ENCODE measurements around the gene GSK3B.

The GSK3B gene

DNA sequence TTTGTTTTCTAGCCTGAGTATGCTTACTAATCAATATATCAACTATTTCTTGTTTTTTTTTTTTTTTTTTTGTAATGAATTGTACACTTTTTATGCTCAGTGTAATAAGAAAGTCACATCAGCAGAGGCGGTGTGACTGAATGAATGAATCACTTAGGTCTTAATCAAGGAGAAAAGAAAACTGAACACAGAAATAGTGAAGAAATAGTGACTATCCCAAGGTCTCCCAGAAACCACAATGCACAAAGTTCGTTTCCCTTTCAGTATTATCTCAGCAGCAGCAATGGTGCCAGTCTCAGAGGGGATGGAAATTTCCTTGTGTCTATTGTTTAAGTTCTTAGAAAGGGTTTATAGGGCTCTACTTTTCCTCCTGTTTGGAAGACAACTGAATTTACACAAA, 231.6 kb downstream of the GSK3B start:
- DNase-seq (ENCODE audit: low spot score): no peak
- TF ChIP-seq, protein P1, sequence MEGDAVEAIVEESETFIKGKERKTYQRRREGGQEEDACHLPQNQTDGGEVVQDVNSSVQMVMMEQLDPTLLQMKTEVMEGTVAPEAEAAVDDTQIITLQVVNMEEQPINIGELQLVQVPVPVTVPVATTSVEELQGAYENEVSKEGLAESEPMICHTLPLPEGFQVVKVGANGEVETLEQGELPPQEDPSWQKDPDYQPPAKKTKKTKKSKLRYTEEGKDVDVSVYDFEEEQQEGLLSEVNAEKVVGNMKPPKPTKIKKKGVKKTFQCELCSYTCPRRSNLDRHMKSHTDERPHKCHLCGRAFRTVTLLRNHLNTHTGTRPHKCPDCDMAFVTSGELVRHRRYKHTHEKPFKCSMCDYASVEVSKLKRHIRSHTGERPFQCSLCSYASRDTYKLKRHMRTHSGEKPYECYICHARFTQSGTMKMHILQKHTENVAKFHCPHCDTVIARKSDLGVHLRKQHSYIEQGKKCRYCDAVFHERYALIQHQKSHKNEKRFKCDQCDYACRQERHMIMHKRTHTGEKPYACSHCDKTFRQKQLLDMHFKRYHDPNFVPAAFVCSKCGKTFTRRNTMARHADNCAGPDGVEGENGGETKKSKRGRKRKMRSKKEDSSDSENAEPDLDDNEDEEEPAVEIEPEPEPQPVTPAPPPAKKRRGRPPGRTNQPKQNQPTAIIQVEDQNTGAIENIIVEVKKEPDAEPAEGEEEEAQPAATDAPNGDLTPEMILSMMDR (IDR thresholded peaks at IDR 0.05; ENCODE audit: extremely low read depth, missing control alignments): no peak

DNA sequence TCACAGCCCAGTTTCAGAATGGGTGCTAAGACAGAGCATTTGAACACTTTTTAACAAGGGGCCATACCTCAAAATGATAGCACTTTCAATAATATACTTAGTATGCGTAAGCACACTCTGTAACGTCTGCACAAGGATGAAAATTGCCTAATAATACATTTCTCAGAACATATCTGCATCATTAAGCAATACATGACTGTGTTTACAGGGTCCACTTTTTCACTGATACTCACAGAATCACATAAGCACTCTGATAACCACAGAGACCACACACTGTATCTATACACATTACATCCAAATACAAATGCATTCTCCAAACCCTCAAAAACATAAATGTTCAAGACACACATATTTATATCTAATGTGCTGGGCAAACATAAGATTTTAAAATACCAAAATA, 232.6 kb downstream of the GSK3B start:
- TF ChIP-seq, protein P1 (IDR thresholded peaks at IDR 0.05; ENCODE audit: extremely low read depth, missing control alignments): no peak
- no peak for DNase-seq (ENCODE audit: low spot score)

DNA sequence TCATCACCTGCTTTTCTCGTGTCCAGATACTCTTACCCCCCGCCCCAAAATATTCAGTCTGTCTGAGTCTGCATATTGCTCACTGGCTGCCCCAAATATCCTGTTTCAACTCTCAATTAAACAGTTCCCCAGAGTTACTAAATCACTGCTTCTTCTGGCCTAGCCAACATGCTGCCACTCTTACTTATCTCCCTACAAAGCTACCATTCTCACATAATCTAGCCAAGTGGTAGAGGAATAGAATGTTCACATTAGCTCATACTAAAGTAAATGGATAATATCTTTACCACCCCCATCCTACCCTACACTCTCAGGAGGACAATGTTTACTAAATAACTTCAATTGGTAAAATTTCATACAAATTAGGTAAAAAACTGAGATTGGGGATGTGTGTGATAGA, 234.5 kb downstream of the GSK3B start:
- no peak for DNase-seq (ENCODE audit: low spot score)

DNA sequence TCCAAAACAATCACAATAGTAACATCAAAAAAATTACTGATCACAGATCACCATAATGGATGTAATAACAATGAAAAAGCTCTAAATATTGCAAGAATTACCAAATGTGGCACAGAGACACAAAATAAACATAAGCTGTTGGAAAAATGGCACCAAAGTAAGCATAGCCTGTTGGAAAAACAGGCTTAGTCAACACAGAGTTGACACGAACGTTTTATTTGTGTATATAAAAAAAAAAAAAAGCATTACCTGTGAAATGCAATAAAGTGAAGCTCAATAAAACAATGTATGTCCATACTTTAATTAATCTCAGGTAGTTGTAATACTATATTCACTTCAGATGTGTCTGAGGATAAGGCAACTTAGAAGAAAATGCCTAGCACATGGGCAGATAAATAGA, 235.3 kb downstream of the GSK3B start:
- DNase-seq (ENCODE audit: low spot score): no peak
- TF ChIP-seq, protein P1 (IDR thresholded peaks at IDR 0.05; ENCODE audit: extremely low read depth, missing control alignments): no peak

More for the DNA sequence above, 234.5 kb downstream of the GSK3B start:
- TF ChIP-seq, protein P1 (IDR thresholded peaks at IDR 0.05; ENCODE audit: extremely low read depth, missing control alignments): no peak

DNA sequence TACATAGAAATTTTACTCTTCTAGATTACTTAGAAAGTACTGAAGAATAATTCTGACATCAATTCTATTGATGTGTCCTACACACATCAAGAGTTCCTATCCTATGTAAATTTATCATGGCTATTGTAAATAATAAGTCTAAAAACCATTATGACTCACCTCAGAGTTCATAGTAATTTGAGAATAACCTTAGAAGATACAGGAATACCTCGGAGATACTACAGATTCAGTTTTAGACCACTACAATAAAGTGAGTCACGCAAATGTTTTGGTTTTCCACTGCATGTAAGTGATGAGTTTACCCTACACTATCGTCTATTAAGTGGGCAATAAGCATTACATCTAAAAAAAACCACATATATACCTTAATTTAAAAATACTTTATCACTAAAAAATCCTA, 237.6 kb downstream of the GSK3B start:
- TF ChIP-seq, protein P1 (IDR thresholded peaks at IDR 0.05; ENCODE audit: extremely low read depth, missing control alignments): no peak

DNA sequence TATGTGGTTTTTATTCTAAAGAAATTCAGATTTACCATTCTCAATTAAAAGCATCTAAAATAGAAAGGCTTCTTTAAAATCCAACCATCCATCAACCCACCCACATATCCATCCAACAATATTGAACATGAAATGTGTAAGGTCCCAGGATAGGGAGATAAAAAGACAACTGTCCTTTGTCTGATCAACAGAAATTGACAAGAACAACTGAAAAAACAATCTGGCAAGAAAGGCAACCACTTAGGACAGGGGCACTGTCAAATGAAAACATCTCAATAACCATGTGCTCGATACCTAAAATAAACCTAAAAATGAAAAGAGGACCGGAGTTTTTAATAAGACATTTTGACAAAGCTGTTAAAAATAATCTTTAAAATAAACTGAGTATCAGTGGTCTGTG, 245.1 kb downstream of the GSK3B start:
- no peak for DNase-seq (ENCODE audit: low spot score)
- TF ChIP-seq, protein P1 (IDR thresholded peaks at IDR 0.05; ENCODE audit: extremely low read depth, missing control alignments): no peak

More for the DNA sequence above, 237.6 kb downstream of the GSK3B start:
- DNase-seq (ENCODE audit: low spot score): no peak

DNA sequence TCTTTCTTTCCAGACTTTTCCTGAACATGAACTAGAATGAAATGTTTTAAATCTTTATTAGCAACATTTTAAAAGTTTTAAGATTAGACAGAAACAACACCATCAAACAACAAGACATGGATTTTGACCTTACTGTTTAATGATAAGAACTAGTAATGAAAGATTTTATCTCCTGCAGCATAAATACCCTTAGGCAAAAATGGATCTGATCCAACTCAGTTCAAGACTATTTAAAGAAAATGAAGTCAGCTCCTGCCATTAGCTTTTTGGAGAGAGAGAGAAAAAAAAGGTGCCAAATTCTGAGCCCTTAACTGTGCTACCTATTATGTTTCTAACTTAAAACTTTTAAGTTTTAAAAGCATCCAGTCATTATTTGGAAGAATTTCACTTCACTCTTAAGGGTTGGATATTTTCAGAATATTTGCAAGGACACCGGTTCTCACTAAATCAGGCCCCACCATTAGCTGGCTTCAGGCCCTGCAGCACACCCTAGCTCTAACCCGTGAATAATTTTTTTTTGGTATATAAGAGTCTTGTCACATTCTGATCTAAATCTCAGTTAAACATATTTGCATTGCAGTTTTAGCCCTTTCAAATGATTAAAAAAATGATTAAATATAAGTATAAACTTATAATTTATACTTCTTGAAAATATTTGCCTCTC, 252.3 kb downstream of the GSK3B start:
- TF ChIP-seq, protein P1 (IDR thresholded peaks at IDR 0.05; ENCODE audit: extremely low read depth, missing control alignments): no peak

More for the DNA sequence above, 252.3 kb downstream of the GSK3B start:
- no peak for DNase-seq (ENCODE audit: low spot score)

All from GM20000 (cell line).